Karpas-422 (cell line): Measurements from ENCODE around the gene GNL3. TPM values are rescaled to one million over a fixed set of nuclear protein-coding genes. Genes with fewer than 3 reads are reported as not detected.

Experiments used
- DNase-seq: peaks from one replicate; pipeline ENCODE4 v3.0.0-alpha.2; 2015
- H2AFZ ChIP-seq: fragments of 200-600 bp; sonication (generic); 2 replicates; pipeline ENCODE4 v1.6.1; 2014; ENCODE audit warnings: antibody characterized with exemption, low read length, mixed read lengths
- H3K27ac ChIP-seq: fragments of 200-600 bp; sonication (generic); 2 replicates; pipeline ENCODE4 v1.5.1; 2014; ENCODE audit warnings: mild to moderate bottlenecking, low read length, moderate library complexity
- H3K27me3 ChIP-seq: fragments of 200-600 bp; sonication (generic); 2 replicates; pipeline ENCODE4 v1.6.1; 2014; ENCODE audit warnings: low read length, mixed read lengths
- H3K36me3 ChIP-seq: fragments of 200-600 bp; sonication (generic); 2 replicates; pipeline ENCODE4 v1.6.1; 2014; ENCODE audit warnings: low read length, mixed read lengths; ENCODE audit not compliant: insufficient read depth
- H3K4me1 ChIP-seq: fragments of 200-600 bp; sonication (generic); 2 replicates; pipeline ENCODE4 v1.6.1; 2014; ENCODE audit warnings: mild to moderate bottlenecking, low read length, mixed read lengths
- H3K4me2 ChIP-seq: fragments of 200-600 bp; sonication (generic); 2 replicates; pipeline ENCODE4 v1.6.1; 2014; ENCODE audit warnings: low read length, low read depth, mild to moderate bottlenecking; ENCODE audit not compliant: poor library complexity, severe bottlenecking
- H3K4me3 ChIP-seq: fragments of 200-600 bp; sonication (generic); 2 replicates; pipeline ENCODE4 v1.5.1; 2014; ENCODE audit warnings: mild to moderate bottlenecking, antibody characterized with exemption, low read length, mixed read lengths
- H3K79me2 ChIP-seq: fragments of 200-600 bp; sonication (generic); 2 replicates; pipeline ENCODE4 v1.6.1; 2014; ENCODE audit warnings: mild to moderate bottlenecking, low read length, mixed read lengths
- H3K9ac ChIP-seq: fragments of 200-600 bp; sonication (generic); 2 replicates; pipeline ENCODE4 v1.6.0; 2014; ENCODE audit warnings: low read length
- H3K9me2 ChIP-seq: fragments of 200-600 bp; sonication (generic), shearing (Covaris generic); replicated peaks from 2 replicates; pipeline ENCODE4 v1.6.0; 2014; ENCODE audit warnings: mild to moderate bottlenecking, low read length, moderate library complexity; ENCODE audit not compliant: insufficient read depth
- H3K9me3 ChIP-seq: fragments of 300-700, 200-600 bp; sonication (generic); 2 replicates; pipeline ENCODE4 v1.6.1; 2014; ENCODE audit warnings: low read length, mixed read lengths
- H4K20me1 ChIP-seq: fragments of 200-600 bp; sonication (generic); 2 replicates; pipeline ENCODE4 v1.6.1; 2014; ENCODE audit warnings: mild to moderate bottlenecking, antibody characterized with exemption, low read length, low read depth; ENCODE audit not compliant: insufficient read depth
- total RNA-seq: library from RNA; depleted of rRNA; stranded (reverse); fragments of >200 nt; shearing (Covaris generic); gene quantifications from 2 replicates; pipeline ENCODE4 v1.2.3, GENCODE V29; 2014; ENCODE audit warnings: low replicate concordance

GNL3 gene
- total RNA-seq, 1 experiment from 2014 or later: 96.9 TPM

GRCh38 chr3:52694528-52695189, 8.8 kb downstream of the GNL3 start:
- H3K4me3 ChIP-seq: no peak overlapping the region
- no peak for DNase-seq
- no peaks in the 10 kb centered on the region for H4K20me1 ChIP-seq
- H3K79me2 ChIP-seq: peaks cover 12% of the 10 kb centered on the region
- peaks cover 66% of the 10 kb centered on the region for H3K36me3 ChIP-seq
- H3K9me2 ChIP-seq: no peaks in the 10 kb centered on the region
- H3K4me2 ChIP-seq: no peak overlapping the region
- H3K4me1 ChIP-seq: no peaks in the 10 kb centered on the region
- H3K9me3 ChIP-seq: no peaks in the 10 kb centered on the region
- no peak overlapping the region for H3K9ac ChIP-seq
- no peak overlapping the region for H2AFZ ChIP-seq
- H3K27me3 ChIP-seq: no peaks in the 10 kb centered on the region
- H3K27ac ChIP-seq: no peak overlapping the region

- no peaks in the 10 kb centered on the region for H3K27me3 ChIP-seq
- H3K27ac ChIP-seq: no peak overlapping the region
- no peaks in the 10 kb centered on the region for H3K9me3 ChIP-seq
- no peaks in the 10 kb centered on the region for H3K4me1 ChIP-seq
- H3K79me2 ChIP-seq: peaks cover 7% of the 10 kb centered on the region
- H3K9me2 ChIP-seq: no peaks in the 10 kb centered on the region
- no peak overlapping the region for H3K4me3 ChIP-seq
- peaks cover 54% of the 10 kb centered on the region for H3K36me3 ChIP-seq
- H4K20me1 ChIP-seq: no peaks in the 10 kb centered on the region
- H3K9ac ChIP-seq: no peak overlapping the region
- no peak for DNase-seq
- H3K4me2 ChIP-seq: no peak overlapping the region
- no peak overlapping the region for H2AFZ ChIP-seq
Measured at GRCh38 chr3:52695798-52696671, 10.2 kb downstream of the GNL3 start.

DNA sequence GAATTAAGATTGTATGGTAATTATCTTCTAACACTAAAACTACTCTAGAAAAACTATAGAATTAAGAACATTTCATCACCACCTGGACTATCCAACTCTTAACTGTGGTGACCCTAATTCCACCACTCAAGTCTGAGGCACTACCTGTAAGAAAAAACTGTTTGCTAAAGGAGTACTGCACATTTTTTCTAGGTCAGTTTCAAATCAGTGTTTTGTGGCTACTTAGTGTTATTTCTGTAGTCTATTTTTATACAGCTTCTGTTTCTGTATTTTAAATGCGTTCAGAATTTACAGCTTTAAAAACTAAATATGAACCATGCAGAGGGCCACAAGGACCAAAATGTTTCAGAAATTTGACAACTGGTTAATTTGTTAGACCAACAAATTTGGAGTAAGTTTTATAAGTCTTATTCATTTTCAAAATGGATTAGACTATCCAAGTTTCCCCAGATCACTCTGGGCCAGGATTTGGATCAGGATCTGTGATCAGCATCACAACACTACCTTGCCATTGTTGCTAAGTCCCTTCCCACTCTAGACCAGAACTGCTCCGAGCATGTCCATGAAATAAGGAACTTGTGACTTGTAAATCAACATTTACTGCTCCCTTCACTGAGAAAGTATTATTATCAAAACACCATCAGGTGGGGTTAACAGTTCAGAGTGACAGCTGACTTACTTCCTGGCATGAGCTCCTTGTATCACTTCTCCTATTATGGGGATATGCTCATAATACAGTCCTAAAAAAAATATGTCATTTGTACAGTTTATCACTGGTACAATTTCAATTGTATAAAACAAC, 11.2 kb downstream of the GNL3 start:
- Histone ChIP-seq H4K20me1 (no peaks in the 10 kb centered on the region), H3K79me2 (peaks cover 11% of the 10 kb centered on the region), H3K9ac (no peak overlapping the region), H3K4me1 (no peaks in the 10 kb centered on the region), H3K27ac (no peak overlapping the region), H3K4me3 (no peak overlapping the region), H3K9me3 (no peaks in the 10 kb centered on the region), H3K9me2 (no peaks in the 10 kb centered on the region), H3K27me3 (no peaks in the 10 kb centered on the region), H3K36me3 (peaks cover 47% of the 10 kb centered on the region), H3K4me2 (no peak overlapping the region), H2AFZ (no peak overlapping the region)
- DNase-seq: no peak

DNA sequence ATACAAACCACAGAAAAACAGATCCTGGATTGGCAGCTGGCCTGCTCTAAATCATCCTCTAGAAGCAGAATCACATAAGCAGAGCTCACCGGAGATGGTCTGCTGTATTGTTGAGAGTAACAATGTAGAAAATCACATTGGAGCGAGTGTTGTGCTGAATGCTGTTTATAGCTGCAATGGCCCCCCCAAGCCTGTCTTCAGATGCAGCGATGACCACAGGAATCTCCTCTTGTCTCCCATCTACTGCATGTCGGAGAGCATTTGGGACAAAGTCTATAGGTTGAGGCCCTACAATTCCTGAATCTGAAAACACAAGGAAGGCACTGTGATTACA, 11.8 kb downstream of the GNL3 start:
- H3K27me3 ChIP-seq: no peaks in the 10 kb centered on the region
- peaks cover 17% of the 10 kb centered on the region for H3K79me2 ChIP-seq
- H2AFZ ChIP-seq: no peak overlapping the region
- no peak overlapping the region for H3K27ac ChIP-seq
- peaks cover 41% of the 10 kb centered on the region for H3K36me3 ChIP-seq
- no peaks in the 10 kb centered on the region for H4K20me1 ChIP-seq
- no peak overlapping the region for H3K4me3 ChIP-seq
- H3K4me1 ChIP-seq: no peaks in the 10 kb centered on the region
- no peaks in the 10 kb centered on the region for H3K9me3 ChIP-seq
- no peak overlapping the region for H3K4me2 ChIP-seq
- H3K9me2 ChIP-seq: no peaks in the 10 kb centered on the region
- no peak for DNase-seq
- no peak overlapping the region for H3K9ac ChIP-seq

- Histone ChIP-seq H3K36me3 (peaks cover 8% of the 10 kb centered on the region), H3K27me3 (no peaks in the 10 kb centered on the region), H3K9ac (no peak overlapping the region), H2AFZ (no peak overlapping the region), H3K4me1 (peaks cover 27% of the 10 kb centered on the region), H3K4me3 (no peak overlapping the region), H3K9me3 (no peaks in the 10 kb centered on the region), H3K4me2 (peak overlapping the region; percentile 78), H3K9me2 (no peaks in the 10 kb centered on the region), H3K79me2 (peaks cover 68% of the 10 kb centered on the region), H4K20me1 (peaks cover 6% of the 10 kb centered on the region; the same call in 1 of the 2 replicates), H3K27ac (no peak overlapping the region)
- DNase-seq: no peak
Measured at GRCh38 chr3:52703341-52703740, 17.5 kb downstream of the GNL3 start.

DNA sequence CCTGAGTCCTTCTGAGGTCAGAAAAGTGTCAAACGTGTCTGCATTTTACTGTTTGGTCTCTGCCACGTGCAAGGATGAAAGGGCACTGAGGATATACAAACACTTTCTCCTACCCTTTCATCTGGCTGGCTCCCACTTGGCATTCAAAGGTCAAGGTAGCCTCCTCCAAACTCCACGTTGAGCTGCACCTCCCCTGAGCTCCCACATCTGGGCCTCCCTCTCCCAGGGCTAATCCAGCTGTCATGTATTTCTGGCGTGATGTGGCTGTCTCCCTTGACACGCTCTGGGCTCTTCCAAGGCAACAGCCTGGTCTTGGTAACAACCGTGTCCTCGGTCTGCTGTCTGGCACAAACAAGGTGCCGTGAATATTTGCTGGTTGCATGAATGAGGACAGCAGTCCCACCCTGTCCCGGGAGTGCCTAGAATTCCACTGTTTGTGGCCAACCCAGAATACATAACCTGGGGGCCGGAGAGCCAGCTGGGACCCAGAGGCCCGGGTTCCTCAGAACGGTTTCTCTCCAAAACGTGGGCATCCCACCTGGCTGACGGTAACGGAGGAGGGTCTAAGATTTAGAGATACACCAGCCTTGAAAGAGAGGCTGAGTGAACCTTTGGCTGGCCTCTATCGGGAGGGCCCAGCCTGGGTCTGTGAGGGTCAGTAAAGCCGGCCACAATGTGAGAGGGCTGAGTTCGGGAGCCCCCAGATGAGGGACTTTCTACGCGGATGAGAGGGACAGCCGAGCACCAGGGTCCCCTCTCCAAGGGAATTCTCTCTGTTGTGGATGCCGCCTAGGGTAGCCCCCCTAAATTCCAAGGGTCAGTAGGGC, 19.0 kb downstream of the GNL3 start:
- peaks cover 11% of the 10 kb centered on the region for H3K36me3 ChIP-seq
- peaks cover 27% of the 10 kb centered on the region for H3K4me1 ChIP-seq
- H3K27me3 ChIP-seq: no peaks in the 10 kb centered on the region
- H3K9ac ChIP-seq: peak overlapping the region; percentile 96
- peaks cover 68% of the 10 kb centered on the region for H3K79me2 ChIP-seq
- DNase-seq: peak; percentile 70
- H3K9me2 ChIP-seq: no peaks in the 10 kb centered on the region
- H4K20me1 ChIP-seq: peaks cover 6% of the 10 kb centered on the region; the same call in 1 of the 2 replicates
- peak overlapping the region; percentile 90 for H3K4me3 ChIP-seq
- peak overlapping the region; percentile 78 for H3K4me2 ChIP-seq
- H2AFZ ChIP-seq: peak overlapping the region; percentile 69
- H3K27ac ChIP-seq: peak overlapping the region; percentile 73
- H3K9me3 ChIP-seq: no peaks in the 10 kb centered on the region

DNA sequence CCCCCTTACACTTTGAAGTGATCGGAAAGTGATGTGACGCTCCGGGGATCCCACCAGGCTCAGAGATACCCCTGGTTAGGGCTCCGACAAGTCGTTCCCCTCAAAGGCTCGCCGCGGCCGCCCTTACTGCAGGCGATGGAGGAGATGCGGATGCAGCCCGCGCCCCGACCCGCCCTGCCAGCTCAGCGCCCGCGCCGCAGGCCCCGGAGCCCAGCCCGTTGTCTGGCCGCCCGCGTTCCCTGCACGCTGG, 19.5 kb downstream of the GNL3 start:
- peaks cover 29% of the 10 kb centered on the region for H3K4me1 ChIP-seq
- peaks cover 11% of the 10 kb centered on the region for H3K36me3 ChIP-seq
- peaks cover 6% of the 10 kb centered on the region; the same call in 1 of the 2 replicates for H4K20me1 ChIP-seq
- H3K9me2 ChIP-seq: no peaks in the 10 kb centered on the region
- H3K9me3 ChIP-seq: no peaks in the 10 kb centered on the region
- peak overlapping the region; percentile 73 for H3K27ac ChIP-seq
- peak overlapping the region; percentile 96 for H3K9ac ChIP-seq
- peak overlapping the region; percentile 69 for H2AFZ ChIP-seq
- H3K4me2 ChIP-seq: peak overlapping the region; percentile 78
- H3K4me3 ChIP-seq: peak overlapping the region; percentile 90
- peaks cover 64% of the 10 kb centered on the region for H3K79me2 ChIP-seq
- no peak for DNase-seq
- no peaks in the 10 kb centered on the region for H3K27me3 ChIP-seq
